ENCODE data around the gene SLC7A1. TPM values are rescaled to one million over a fixed set of nuclear protein-coding genes. Genes with fewer than 3 reads are reported as not detected.
A peak's percentile ranks its signal among the peaks of the same experiment; 100 is the strongest.

SLC7A1 gene
- total RNA-seq, 4 donors from 2014 or later, result 72.6 to 101 (median 86.7) TPM

DNA sequence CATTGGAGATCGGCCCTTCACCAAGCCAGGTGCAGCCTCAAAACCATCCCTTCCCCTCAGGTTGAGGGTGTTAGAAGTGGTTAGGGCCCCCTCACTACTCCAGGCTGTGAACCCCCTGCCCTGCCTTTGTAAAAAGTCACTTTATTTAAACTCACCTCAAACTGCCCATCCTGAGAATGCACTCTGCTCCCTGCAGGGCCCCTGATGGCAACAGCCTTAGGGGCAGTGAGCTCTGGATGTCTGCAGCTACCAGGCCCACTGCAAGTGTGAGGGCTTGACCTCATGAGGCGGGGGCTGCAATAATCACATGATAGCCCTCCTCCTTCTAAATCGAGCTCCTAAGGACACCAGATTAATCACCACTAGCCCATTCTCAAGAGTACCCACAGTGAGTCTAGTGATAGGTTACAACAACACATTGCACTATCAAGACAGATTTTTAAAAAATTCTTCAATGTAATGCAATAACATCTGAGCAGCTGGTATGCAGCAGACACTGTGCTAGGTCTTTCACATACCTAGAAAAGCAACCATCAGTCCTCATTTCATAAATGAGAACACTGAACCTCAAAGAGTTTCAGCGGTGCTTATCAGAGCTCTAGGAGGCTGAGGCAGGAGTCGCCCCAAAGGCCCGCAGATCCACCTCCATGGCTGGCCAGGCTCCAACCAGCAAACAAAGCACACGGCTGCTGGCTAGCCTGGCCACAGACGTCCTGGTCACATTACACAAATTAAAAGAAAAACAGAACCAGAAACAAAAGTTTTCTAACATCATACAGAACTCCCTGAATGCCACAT is 26.0 kb downstream of the SLC7A1 start:
- WGBS, result 55% methylated on average over 8 of the region's 8 CpGs
- Histone ChIP-seq H3K4me3 (no peak overlapping the region), H3K36me3 (no peaks in the 10 kb centered on the region), H3K27ac (no peak overlapping the region), H3K27me3 (no peaks in the 10 kb centered on the region), H3K9me3 (no peaks in the 10 kb centered on the region), H3K4me1 (peaks cover 61% of the 10 kb centered on the region)
- TF ChIP-seq EP300 (IDR thresholded peaks at IDR 0.05), result no peak
- no peak for TF ChIP-seq POLR2A (IDR thresholded peaks at IDR 0.05)
- TF ChIP-seq, protein P1, sequence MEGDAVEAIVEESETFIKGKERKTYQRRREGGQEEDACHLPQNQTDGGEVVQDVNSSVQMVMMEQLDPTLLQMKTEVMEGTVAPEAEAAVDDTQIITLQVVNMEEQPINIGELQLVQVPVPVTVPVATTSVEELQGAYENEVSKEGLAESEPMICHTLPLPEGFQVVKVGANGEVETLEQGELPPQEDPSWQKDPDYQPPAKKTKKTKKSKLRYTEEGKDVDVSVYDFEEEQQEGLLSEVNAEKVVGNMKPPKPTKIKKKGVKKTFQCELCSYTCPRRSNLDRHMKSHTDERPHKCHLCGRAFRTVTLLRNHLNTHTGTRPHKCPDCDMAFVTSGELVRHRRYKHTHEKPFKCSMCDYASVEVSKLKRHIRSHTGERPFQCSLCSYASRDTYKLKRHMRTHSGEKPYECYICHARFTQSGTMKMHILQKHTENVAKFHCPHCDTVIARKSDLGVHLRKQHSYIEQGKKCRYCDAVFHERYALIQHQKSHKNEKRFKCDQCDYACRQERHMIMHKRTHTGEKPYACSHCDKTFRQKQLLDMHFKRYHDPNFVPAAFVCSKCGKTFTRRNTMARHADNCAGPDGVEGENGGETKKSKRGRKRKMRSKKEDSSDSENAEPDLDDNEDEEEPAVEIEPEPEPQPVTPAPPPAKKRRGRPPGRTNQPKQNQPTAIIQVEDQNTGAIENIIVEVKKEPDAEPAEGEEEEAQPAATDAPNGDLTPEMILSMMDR (IDR thresholded peaks at IDR 0.05), result no peak
- no peak for TF ChIP-seq POLR2AphosphoS5 (IDR thresholded peaks at IDR 0.05)
- no peak for DNase-seq (ENCODE audit: low spot score in 2 of 2)

DNA sequence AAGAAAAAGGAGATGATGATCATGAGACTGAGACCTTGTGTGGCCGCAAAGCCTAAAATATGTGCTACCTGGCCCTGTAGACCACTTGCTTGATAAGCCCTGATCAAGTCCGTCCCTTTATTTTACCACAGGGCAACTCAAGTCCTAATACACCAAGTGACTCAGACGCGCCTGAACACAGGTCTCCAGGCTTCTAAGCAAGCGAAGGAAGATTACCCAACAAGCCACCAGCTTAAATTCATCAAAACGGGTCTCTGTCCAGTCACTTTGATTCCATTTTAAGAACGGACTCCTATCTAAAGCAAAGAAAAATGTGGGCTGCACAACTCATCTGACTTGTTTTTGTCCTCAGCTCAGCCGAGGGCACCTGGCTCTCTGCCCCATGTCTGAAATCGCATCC is 26.8 kb downstream of the SLC7A1 start:
- 72% methylated on average over 9 of the region's 9 CpGs for WGBS
- no peak overlapping the region for H3K4me3 ChIP-seq
- no peaks in the 10 kb centered on the region for H3K27me3 ChIP-seq
- DNase-seq (ENCODE audit: low spot score in 2 of 2), result no peak
- no peaks in the 10 kb centered on the region for H3K9me3 ChIP-seq
- H3K36me3 ChIP-seq, result no peaks in the 10 kb centered on the region
- peaks cover 68% of the 10 kb centered on the region for H3K4me1 ChIP-seq
- H3K27ac ChIP-seq, result peak overlapping the region; percentile 10
- TF ChIP-seq POLR2A (IDR thresholded peaks at IDR 0.05) (no peak), EP300 (IDR thresholded peaks at IDR 0.05) (no peak), POLR2AphosphoS5 (IDR thresholded peaks at IDR 0.05) (no peak)

DNA sequence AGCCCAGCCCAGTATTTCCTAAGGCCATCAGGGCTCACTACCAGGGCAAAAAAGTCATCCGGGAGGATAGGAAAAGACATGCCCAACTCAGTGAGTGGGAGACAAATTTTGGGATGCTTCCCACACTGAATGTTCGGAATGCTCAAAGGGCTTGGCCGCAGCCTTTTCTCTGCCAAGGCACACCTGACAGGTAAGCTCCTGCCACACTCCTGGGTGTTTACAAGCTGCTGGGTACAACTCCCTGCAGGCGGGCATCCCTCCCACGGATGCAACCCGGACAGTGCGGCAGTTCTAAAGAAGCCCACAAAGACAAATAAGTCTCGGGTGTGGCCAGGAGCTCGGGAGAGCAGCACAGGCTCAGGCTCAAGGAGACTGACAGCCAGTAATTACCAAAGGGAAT is 28.1 kb downstream of the SLC7A1 start:
- TF ChIP-seq EP300 (IDR thresholded peaks at IDR 0.05), result no peak
- TF ChIP-seq POLR2AphosphoS5 (IDR thresholded peaks at IDR 0.05), result no peak
- no peak for TF ChIP-seq POLR2A (IDR thresholded peaks at IDR 0.05)
- TF ChIP-seq, protein P1 (IDR thresholded peaks at IDR 0.05), result no peak
- Histone ChIP-seq H3K27ac (peak overlapping the region; percentile 73), H3K4me3 (no peak overlapping the region), H3K27me3 (no peaks in the 10 kb centered on the region), H3K36me3 (no peaks in the 10 kb centered on the region), H3K9me3 (no peaks in the 10 kb centered on the region), H3K4me1 (peaks cover 67% of the 10 kb centered on the region)
- DNase-seq (ENCODE audit: low spot score in 2 of 2), result no peak
- WGBS, result 76% methylated on average over 9 of the region's 9 CpGs

GRCh38 chr13:29566206-29566605 is 29.3 kb downstream of the SLC7A1 start:
- TF ChIP-seq POLR2A (IDR thresholded peaks at IDR 0.05) (no peak), POLR2AphosphoS5 (IDR thresholded peaks at IDR 0.05) (no peak), EP300 (IDR thresholded peaks at IDR 0.05) (no peak)
- TF ChIP-seq, protein P1 (IDR thresholded peaks at IDR 0.05), result no peak
- Histone ChIP-seq H3K9me3 (no peaks in the 10 kb centered on the region), H3K27ac (no peak overlapping the region), H3K4me3 (no peak overlapping the region), H3K27me3 (no peaks in the 10 kb centered on the region), H3K36me3 (no peaks in the 10 kb centered on the region), H3K4me1 (peaks cover 72% of the 10 kb centered on the region)
- 94% methylated on average over 7 of the region's 7 CpGs for WGBS
- no peak for DNase-seq (ENCODE audit: low spot score in 2 of 2)

- Histone ChIP-seq H3K27me3 (no peaks in the 10 kb centered on the region), H3K36me3 (no peaks in the 10 kb centered on the region), H3K4me3 (no peak overlapping the region), H3K27ac (no peak overlapping the region), H3K9me3 (no peaks in the 10 kb centered on the region), H3K4me1 (peaks cover 68% of the 10 kb centered on the region)
- no peak for DNase-seq (ENCODE audit: low spot score in 2 of 2)
- TF ChIP-seq, protein P1 (IDR thresholded peaks at IDR 0.05), result no peak
- no peak for TF ChIP-seq POLR2A (IDR thresholded peaks at IDR 0.05)
- TF ChIP-seq POLR2AphosphoS5 (IDR thresholded peaks at IDR 0.05), result no peak
- TF ChIP-seq EP300 (IDR thresholded peaks at IDR 0.05), result no peak
These were observed 30.7 kb downstream of the SLC7A1 start for GRCh38 chr13:29564818-29565217.

All from suprapubic skin (tissue), 4 donors.